ENCODE measurements around the gene PDE11A.

Gene PDE11A

DNA sequence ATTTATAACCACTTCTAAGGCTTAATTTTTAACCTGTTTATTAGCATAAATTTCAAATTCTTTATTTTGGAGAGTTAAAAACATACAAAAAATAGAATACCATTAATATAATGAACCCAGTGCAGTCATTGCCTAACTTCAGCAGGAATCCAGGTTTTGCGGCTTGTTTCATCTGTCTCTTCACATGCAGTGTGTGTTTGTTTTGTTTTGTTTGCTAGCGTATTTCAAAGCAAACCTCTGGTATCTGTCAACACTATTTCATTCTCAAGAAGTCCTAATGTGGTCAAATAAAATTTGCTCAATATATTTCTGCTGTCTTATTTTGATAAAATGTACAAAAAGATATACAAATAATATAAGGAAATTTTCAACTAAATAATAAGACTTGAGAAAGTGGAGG, 351.5 kb downstream of the PDE11A start:
- DNase-seq = no peak

GRCh38 chr2:177717831-177718618, 354.6 kb downstream of the PDE11A start:
- DNase-seq = no peak

DNA sequence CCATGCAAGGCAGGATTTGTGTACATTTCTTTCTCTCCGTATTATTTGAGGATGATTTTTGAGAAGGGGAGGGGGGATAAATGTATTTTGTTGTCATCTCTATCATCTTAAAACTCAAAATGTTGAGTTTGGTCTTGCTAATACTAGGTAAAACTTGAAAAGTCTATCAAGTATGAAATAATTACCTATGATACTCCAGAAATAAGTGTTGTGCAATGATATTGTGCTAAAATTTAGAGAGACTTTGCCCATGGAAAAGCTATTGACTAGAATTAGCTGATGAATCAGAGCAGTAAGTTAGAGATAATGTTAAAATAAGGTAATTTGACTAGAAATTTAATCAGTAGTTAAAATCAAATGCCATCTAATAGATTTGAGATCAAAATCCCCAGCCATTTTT, 356.1 kb downstream of the PDE11A start:
- no peak for DNase-seq

DNA sequence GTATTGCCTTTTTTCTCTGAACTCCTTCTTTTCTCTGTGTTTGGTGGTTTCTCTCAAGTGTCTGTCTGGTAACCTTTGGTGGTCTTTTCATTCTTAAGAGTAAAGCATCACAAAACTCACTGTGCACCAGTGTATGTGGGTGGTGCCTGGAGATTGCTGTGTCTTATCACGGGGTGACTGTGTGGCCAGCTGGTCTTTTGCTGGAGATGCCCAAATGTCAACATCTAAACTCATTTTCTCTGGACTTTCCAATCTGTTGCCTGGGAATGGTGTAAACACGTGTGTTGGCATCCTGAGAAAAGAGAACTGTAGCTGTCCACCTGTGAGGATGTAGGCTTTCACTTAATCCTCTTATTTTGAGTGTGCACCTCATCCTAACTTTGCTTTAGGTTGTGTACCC, 356.8 kb downstream of the PDE11A start:
- no peak for DNase-seq

GRCh38 chr2:177714704-177715103, 357.9 kb downstream of the PDE11A start:
- no peak for DNase-seq

DNA sequence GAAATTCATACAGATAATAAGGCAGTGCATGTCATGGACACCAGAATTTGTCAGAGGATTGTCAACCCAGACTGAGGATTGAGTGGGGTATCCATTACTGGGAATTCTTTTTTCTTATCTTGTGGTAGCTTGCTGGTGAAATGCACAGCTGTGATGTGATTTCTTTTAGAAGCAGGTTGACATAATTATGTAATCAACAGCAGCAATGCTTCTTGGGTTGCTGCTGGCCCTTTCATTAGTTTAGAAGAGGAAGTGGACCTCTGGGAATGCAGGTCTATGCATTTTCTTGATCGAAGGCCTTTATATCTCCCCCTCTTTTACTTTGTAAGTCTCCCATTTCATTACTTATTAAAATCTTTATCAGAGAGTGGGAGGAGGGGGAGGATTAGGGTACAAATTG, 360.1 kb downstream of the PDE11A start:
- DNase-seq = no peak

GRCh38 chr2:177711483-177712265, 360.9 kb downstream of the PDE11A start:
- no peak for DNase-seq

DNA sequence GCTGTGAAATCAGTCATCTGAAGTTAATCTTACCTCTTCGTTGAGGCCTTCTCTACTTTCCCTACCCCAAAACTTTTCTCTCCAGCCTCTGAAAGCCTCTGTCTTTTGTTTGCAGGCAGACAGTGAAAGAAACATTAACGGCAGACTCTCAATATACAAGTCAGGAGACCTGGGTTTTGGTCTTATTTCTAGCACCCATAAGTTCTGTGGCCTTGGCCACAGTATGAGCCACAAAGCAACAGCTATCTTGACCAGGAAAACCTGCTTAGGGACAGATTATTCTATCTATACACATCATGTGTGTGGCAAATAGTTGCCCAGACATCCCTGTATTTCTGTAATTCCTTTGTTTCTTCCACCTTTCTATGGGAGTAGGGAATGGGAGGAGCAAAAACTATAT, 361.7 kb downstream of the PDE11A start:
- no peak for DNase-seq

DNA sequence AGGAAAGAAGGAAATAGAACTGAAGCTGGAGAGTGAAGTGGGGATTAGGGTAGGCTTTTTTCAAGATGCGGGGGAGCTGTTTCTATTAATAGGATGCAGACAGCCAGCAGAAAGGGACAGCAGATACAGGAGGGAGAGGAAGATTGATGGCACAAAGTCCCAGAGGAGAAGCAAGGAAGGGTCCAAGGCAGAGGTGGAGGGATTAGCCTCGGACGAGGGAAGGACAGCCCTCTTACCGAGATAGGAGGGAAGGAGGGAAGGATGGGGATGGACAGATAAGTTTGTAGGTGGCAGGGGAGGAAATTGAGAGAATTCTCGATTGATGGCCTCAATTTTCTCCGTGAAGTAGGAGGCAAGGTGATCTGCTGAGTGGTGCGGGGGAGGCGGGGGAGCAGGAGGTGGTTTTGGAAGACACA, 362.6 kb downstream of the PDE11A start:
- DNase-seq = no peak

DNA sequence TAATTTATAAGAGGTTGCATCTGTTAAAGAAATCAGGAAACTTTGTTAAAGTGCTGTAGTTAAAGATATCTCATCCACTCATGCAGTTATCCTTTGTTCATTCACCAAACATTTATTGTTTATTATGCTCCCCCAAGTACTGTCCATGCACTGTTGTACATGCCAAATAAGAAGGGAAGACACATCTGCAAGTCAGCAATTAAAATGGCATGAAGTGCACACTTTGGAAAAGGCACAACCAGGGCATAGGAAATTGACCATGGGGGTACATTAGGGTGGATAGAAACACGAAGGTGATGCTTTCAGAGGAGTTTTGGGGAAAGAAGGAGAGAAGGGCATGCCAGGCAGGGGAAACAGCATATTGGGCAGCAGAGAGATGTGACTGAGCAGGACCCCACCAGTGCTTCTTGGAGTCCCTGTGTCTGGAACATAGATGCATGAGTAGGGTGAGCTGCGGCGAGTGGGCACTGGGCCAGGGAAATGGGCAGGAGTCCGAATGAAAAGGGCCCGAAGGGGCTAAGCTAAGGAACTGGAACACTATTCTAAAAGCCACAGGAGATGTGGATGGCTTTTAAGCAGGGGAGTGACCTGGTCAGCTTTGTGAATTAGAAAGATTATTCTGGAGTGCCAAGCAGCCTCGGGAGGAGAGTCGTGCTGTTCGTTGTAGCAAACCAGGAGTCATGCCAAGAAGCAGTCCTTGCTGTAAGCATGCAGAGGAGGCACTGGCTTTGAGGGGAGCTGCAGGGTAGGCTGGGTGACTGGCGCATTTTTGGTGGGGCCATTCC, 363.7 kb downstream of the PDE11A start:
- DNase-seq = no peak

DNA sequence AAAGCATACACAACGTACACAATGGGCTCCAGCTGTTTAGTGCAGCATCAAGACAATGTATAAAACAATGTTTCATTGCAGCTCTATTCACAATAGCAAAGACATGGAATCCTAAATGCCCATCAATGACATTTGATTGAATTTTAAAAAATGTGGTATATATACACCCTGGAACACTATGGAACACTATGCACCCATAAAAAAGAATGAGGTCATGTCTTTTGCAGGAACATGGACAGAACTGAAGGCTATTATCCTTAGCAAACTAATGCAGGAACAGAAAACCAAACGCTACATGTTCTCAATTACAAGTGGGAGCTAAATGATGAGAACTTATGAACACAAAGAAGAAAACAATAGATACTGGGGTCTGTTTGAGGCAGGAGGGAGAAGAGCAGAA, 364.5 kb downstream of the PDE11A start:
- DNase-seq = no peak

DNA sequence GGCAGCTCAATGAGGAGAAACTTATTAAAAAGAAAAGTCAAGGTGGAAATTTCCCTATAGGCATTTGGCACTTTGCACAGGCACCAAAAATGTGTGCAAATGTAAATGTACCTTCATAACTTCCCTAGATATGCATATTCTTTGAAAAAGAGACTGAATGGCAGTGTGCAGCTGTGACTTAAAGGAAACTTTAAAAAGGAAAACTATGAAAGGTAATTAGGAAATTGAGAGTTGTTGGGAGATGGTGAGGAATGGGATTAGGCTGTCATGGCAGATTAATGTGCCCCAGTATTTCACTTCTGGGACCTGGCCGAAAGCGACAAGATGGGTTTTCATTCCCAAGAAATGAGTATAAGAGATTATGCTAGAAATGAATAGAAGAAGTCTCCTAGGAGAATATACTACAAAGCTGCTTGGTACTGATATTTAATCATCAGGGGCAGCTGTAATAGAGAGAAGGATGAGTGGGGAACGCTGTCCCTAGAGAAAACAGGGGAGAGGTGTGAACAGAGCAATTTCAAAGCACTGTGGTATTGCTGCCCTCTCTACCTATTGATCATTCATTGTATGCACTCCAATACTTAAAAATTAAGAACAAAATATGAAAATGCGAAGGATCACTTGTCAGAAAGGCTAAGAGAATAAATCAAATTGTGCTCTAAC, 366.9 kb downstream of the PDE11A start:
- DNase-seq = no peak

GRCh38 chr2:177703159-177703558, 369.4 kb downstream of the PDE11A start:
- DNase-seq = no peak

GRCh38 chr2:177698281-177698680, 374.3 kb downstream of the PDE11A start:
- DNase-seq = no peak

GRCh38 chr2:177694348-177694747, 378.2 kb downstream of the PDE11A start:
- DNase-seq = no peak

- no peak for DNase-seq
These were observed 378.8 kb downstream of the PDE11A start for GRCh38 chr2:177693658-177694339.

- DNase-seq = no peak
These were observed 379.8 kb downstream of the PDE11A start for GRCh38 chr2:177692783-177693269.

DNA sequence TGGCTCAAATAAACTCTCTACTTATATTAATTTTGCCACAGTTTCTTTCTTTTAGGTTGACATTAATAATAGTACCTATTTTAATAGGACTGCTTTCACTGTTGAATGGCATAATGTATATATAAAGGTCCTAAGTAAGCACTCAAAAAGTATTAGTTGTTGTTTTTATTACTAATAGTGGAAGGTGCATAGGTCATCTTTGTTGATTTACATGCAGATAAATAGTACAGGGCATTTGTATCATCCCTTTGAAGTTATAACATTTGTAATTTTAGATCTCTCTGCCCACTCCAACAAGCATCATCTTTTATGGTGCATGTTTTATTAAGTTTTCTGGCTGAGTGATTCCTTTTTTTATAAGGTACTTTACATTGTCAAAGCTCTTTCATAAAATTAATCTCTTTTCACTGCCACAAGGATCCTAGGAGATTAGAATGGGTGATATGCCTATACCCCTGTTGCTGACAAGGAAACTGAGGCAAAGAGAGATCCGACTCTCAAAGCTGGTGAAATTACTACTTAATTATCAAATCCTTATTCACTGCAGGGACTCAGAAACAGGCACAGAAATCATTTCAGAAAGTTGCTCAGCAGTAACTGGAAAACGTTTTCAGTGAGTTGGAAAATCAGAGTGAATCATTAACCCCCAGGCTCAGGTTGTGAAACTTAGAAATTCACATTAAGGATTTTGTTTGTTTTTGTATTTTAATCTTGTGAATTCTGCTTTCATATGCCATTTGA, 380.4 kb downstream of the PDE11A start:
- DNase-seq = no peak

- DNase-seq = no peak
These were observed 381.4 kb downstream of the PDE11A start for GRCh38 chr2:177691177-177691576.

DNA sequence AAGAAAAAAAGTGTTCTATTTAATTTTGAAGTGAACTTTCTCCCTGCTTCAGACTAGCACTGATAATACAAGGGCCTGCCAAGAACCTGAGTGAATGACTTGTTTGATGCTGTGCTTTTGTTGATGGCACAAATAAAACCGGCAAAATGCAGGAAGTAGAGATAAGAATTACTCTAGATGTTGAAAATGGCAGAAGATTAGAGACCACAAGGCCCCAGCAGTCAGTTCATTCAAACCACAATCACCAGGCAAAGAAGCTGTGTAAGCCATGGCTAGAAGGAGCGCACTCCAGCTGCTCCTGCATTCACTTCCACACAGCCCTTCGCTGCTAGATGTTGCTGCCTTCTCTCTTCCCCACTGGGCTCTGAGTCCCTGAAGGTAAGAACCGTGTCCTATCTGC, 383.0 kb downstream of the PDE11A start:
- no peak for DNase-seq

DNA sequence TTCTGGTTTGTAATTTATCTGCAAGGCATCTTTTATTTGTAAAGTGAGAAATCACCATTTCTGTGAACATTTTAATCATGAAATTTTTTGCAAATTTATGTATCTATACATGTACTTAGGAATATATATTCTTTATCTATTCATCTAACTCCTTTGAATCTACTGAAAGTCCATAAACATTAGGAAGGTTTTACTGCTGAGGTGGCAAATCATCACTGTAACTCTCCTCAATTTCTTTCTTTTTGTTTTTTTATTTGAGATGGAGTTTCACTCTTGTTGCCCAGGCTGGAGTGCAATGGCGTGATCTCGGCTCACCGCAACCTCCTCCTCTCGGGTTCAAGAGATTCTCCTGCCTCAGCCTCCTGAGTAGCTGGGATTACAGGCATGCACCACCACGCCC, 383.7 kb downstream of the PDE11A start:
- DNase-seq = no peak
